ENCODE data around the gene VAV1.
"Not testable (repeated sequence)": the region's sequence is repeated elsewhere in the genome, so short reads cannot be mapped to it uniquely, and the experiment has no call there.

Gene VAV1

DNA sequence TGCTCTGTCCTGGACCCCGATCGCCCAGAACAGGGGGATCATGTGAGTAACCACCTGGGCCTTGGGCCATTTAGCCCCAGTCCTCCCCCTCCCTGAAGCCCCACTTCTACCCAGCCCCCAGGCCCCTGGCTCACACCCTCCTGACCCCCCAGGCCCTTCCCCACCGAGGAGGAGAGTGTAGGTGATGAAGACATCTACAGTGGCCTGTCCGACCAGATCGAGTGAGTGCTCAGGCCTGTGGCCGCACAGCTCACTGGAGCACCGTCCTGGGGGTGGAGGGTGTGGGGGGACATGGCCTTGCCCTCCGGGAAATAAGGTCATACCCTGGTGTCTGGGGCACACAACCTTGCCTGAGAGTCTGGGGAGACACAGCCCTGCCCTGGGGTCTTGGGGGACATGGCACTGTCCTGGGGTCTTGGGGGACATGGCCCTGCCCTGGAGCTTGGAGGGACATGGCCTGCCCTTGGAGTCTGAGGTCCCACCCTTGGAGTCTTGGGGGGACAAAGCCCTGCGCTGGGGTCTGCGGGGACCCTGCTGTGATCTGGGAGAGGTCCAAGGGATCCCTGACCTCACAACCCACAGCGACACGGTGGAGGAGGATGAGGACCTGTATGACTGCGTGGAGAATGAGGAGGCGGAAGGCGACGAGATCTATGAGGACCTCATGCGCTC is 49.3 kb downstream of the VAV1 start:
- no peak for DNase-seq

DNA sequence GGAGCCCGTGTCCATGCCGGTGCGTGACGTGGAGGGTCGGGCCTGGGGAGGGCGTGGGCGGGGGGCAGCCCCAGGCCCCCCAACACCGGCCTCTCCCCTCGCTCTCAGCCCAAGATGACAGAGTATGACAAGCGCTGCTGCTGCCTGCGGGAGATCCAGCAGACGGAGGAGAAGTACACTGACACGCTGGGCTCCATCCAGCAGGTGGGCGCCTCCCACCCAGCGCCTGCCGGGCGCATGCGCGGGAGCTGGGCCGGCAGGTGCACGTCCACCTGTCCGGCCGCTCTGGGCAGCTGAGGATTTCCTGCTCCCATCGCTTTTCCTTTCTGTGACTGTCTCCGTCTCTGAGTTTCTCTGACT is 49.8 kb downstream of the VAV1 start:
- DNase-seq, result no peak

DNA sequence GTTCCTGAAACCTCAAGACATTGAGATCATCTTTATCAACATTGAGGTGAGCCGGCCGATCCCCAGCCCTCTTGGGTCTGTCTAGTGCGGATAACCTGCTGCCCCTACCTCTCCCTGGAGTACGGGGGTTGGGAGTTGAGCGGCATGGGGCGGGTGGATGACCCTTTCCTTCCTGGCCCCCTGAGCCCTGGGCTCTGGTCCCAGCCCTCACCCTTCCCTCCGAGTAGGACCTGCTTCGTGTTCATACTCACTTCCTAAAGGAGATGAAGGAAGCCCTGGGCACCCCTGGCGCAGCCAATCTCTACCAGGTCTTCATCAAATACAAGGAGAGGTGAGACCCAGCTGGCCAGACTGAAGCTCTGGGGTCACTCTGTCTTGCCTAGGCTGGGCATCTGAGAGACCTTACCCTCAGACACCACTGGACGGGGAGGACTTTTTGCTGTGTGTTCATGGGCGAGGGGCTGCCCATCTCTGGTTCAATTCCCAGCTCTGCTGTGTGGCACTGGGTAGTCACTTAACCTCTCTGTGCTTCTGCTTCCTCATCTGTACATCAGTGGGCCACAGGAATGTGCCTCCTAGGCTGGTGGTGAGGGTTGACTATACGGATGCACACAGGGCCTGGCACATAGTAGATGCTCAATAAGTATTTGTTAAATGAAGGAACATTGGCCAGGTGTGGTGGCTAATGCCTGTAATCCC is 52.7 kb downstream of the VAV1 start:
- no peak for DNase-seq

DNA sequence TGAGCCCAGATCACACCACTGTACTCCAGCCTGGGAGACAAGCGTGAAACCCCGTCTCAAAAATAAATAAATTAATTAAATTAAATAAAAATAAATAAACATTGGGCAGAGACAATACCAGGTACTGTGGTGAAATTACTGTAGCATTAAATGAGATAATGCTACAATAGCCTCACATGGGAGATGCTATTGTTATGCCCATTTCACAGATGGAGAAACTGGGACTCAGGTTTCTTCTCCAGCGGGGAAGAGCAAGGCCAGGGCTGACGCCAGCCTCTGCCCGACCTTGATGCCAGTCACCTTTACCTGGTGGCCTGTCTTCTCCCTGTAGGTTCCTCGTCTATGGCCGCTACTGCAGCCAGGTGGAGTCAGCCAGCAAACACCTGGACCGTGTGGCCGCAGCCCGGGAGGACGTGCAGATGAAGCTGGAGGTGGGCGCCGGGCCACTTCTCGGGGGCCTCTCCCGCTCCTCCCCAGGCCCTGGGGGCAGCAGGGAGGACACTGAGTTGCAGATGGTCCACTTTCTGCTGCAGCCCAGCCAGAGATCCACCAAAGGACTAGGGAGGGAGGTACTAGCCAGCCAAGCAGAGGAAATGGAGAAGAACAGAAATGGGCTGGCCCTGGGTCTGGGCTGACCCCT is 53.9 kb downstream of the VAV1 start:
- no peak for DNase-seq

DNA sequence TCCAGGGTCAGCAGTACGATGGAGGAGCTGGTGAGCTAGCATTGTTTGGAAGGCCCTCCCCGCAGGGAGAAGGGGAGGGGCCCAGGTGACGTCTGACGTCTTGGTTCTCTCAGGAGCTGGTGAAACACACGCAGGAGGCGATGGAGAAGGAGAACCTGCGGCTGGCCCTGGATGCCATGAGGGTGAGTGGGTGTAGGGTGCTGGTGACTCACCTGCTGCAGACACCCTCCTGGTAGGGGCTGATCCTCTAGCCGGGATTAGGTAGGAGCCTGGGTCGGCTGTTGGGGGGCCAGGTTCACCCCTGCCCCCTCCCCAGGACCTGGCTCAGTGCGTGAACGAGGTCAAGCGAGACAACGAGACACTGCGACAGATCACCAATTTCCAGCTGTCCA is 55.8 kb downstream of the VAV1 start:
- no peak for DNase-seq

DNA sequence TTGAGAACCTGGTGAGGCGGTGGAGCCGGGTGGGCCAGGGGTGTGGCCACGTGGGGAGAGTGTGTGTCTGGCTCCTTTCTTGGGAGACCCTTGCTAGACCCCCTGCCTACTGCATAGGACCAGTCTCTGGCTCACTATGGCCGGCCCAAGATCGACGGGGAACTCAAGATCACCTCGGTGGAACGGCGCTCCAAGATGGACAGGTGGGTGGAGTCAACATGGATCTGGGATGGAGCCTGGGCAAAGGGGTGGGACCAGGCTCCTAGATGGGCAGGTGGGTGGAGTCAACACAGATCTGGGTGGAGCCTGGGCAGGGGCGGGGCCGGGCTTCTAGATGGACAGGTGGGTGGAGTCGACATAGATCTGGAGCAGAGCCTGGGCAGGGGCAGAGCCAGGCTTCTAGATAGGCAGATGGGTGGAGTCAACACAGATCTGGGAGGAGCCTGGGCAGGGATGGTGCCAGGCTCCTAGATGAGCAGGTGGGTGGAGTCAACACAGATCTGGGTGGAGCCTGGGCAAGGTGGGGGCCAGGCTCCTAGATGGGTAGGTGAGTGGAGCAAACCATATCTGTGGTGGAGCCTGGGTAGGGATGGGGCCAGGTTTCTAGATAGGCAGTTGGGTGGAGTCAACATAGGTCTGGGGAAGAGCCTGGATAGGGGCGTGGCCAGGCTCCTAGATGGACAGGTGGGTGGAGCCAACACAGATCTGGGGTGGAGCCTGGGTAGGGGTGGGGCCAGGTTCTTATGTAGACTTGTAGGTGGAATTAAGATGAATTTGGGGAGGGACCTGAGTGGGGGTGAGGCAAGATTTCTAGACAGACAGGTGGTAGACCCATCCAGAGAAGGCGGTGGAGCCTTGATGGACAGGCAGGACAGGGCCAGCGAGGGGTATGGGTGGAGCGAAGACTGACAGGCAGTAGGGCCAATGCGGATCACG is 56.5 kb downstream of the VAV1 start:
- DNase-seq, result no peak

DNA sequence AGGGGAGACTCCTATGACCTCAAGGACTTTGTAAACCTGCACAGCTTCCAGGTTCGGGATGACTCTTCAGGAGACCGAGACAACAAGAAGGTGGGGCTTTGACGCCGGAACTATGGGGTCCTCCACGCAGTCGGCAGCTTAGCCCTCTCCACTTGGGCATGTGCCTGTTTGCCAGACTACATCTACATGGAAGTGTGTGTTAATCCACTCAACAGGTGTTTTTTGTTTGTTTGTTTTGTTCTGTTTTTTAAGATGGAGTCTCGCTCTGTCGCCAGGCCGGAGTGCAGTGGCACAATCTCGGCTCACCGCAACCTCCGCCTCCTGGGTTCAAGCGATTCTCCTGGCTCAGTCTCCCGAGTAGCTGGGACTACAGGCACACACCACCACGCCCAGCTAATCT is 57.3 kb downstream of the VAV1 start:
- not testable (repeated sequence) for DNase-seq

DNA sequence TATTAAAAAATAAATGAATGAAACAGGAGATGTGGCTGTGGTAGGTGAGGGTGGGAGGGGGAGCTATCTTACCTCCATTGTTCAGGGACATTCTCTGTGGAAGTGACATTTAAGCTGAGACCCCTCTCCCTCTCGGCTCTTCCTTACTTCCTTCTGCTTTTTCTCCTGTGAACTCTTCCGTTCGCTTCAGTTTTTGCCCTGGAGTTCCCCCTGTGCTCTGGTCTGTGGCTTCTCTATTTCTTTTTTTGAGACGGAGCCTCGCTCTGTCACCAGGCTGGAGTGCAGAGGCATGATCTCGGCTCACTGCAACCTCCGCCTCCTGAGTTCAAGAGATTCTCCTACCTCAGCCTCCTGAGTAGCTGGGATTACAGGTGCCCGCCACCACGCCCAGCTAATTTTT is 58.6 kb downstream of the VAV1 start:
- DNase-seq, result not testable (repeated sequence)

DNA sequence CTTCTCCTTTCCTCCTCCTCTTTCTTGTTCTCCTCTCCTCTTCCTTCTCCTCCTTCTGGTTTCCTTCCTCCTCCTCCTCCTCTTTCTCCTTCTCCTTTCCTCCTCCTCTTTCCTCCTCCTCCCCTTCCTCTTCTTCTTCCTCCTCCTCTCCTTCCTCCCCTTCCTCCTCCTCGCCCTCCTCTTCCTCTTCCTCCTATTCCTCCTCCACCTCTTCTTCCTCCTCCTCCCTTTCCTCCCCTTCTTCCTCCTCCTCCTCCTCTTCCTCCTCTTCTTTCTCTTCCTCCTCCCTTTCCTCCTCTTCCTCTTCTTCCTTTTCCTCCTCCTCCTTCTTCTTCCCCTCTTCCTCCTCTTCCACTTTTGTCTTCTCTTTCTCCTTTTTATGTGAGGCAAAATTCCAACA is 59.9 kb downstream of the VAV1 start:
- DNase-seq, result no peak

DNA sequence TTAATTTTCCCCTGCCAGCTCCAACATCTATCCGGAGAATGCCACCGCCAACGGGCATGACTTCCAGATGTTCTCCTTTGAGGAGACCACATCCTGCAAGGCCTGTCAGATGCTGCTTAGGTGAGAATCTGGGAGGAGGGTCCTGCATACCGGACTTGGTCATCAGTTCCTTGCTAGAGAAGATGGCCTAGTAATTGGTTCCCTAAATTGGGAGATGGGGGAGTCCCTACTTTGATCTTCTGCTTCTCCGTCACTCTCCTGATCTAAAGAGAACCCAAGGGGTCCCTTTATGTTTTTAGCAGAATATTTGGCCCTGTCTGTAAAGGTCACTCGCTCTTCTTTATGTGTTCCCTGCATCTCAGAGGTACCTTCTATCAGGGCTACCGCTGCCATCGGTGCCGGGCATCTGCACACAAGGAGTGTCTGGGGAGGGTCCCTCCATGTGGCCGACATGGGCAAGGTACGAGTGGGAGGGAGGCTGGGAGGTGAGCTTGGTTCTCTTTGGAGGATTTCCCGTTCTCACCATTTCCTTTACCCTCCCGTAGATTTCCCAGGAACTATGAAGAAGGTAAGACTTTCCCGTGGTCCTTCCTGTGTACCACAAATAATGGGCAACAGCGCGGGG is 60.8 kb downstream of the VAV1 start:
- DNase-seq, result no peak

DNA sequence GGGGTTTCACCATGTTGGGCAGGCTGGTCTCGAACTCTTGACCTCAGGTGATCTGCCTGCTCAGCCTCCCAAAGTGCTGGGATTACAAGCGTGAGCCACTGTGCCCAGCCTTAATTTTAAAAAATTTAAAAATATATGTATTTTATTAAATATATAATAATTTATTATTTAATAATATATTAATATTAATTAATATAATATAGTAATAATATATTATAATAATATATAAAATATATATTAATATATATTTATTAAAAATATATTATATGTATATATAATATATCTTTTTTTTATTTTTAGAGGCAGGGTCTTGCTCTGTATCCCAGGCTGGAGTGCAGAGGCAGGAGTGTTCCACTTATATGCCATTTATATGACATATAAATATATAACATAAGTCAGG is 61.9 kb downstream of the VAV1 start:
- DNase-seq, result no peak

DNA sequence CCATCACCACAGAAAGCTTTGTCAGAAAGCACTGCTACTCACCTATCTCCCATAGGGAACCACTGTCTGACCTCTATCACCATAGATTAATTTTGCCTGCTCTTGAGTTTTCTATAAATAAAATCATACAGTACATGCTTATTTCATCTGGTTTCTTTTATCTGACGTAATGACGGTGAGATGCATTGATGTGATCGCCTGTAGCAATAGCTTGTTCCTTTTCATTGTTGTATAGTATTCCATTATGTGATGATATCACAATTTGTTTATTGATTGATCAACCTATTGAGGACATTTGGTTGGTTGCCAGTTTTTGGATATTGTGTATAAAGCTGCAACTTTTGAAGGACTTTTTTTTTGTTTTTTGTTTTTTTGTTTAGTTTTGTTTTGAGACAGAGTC is 63.0 kb downstream of the VAV1 start:
- DNase-seq, result no peak

DNA sequence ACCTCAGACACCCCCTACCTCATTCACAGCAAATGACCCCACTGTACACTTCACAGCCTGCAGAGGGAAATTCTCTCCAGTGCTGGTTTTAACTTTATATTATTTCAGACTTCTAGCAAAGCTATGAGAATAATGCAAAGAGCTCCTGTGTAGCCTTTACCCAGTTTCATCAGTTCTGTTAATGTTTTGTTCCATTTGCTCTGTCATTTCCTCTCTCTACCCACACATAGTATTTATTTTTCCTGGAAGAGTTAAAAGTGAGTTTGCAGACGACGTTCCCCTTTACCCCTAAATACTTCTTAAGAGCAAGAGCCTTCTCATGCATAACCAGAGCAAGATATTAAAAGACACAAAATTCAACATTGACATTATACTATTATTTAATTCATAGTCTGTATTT is 65.0 kb downstream of the VAV1 start:
- no peak for DNase-seq

DNA sequence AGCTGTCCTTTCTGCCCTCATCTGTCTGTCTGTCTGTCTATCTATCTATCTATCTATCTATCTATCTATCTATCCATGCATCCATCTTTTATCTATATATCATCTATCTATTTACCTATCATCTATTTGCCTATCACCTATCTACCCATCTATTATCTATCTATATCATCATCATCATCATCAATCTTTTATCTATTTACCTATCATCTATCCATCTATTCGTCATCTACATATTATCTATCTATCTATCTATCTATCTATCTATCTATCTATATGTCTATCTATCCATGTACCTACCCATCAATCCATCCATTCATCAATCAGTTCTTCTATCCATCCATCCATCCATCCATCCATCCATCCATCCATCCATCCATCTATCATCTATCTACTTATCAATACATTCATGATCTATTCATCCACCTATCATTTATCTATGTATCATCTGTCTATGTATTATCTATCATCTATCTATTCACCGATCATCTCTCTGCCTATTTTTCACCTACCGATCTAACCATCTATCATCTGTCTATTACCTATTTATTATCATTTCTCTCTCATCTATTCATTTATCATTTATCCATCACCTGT is 65.7 kb downstream of the VAV1 start:
- no peak for DNase-seq

DNA sequence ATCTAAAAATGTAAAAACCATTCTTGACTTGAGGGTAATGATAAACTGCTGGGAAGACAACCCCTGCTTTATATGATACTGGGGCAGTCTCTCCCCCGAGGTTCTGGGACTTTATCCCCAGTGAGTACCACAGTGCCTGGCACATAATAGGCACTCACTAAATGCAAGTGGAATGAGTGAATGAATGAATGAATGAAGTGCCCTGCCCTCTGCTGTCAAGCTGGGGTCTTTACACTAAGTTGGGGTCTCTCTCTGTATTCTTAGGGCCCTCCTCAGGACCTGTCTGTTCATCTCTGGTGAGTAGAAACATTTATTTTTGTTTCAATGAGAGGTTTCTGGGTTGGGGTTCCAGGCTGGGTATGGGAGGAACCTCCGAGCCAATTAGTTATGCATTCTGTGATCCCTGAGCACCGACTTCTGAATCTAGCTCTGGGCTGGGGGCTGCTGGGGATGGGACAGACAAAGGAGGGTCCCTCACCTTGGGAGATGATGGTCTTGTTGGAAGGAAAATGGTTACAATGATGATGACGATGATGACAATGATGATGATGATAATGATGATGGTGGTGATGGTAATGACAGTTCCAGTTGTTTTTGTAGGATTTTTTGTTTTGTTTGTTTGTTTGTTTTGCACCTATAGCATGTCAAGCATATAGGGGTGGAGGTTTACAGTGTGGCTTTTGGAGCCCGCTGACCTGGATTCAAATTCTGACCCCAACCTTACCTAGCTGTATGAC is 70.5 kb downstream of the VAV1 start:
- DNase-seq, result no peak

DNA sequence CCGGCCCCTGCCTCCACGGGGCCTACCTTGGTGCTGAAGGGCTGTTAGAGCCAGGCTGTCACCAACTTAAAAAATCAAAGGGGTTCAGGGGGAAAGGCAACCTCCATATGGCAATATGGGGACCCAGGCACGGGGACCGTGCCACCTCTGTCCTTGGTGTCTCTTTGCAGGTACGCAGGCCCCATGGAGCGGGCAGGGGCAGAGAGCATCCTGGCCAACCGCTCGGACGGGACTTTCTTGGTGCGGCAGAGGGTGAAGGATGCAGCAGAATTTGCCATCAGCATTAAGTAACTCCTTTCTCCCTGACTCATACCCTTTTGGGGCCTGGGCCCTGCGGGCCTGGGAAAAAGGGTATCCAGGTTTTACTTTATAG is 75.3 kb downstream of the VAV1 start:
- no peak for DNase-seq

DNA sequence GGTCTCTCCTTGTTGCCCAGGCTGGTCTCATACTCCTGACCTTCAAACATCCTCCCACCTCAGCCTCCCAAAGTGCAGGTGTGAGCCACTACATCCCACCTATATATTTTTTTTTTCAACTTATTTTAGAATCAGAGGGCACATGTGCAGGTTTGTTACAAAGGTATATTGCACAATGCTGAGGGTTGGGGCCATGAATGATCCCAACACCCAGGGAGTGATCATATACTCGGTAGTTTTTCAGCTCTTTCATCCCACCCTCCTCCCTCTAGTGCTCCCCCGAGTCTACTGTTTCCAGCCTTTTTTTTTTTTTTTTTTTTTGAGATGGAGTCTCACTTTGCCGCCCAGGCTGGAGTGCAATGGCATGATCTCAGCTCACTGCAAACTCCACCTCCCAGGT is 76.5 kb downstream of the VAV1 start:
- DNase-seq, result no peak

DNA sequence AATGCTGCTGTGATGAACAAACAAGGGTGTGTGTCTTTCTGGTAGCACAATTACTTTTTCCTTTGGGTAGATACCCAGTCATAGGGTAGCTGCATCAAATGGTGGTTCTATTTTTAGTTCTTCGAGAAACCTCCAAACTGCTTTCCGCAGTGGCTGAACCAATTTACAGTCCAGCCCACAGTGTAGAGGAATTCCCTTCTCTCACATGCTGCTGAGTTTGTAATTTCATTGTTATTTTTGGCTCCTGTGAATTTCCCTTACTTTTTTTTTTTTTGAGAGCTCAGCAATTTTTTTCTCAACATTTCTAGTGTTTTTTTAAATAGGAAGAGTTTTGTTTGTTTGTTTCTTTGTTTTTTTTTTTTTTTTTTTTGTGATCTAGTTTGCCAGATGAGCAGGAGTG is 77.4 kb downstream of the VAV1 start:
- DNase-seq, result no peak

DNA sequence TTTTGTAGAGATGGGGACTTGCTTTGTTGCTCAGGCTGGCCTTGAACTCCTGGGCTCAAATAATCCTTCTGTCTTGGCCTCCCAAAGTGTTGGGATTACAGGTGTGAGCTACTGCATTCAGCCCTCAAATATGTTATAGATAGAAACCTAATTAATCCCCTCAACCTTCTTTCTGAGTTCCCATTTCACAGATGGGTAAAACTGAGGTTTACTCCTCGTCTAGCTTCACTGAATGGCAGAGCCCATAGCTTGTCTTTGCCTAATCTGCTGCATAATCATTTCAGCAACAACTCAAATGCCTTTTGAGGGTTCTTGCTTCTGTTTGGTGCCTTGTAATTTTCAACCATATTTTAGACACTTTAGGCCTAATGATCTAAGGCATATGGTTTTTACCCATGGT is 78.9 kb downstream of the VAV1 start:
- no peak for DNase-seq

DNA sequence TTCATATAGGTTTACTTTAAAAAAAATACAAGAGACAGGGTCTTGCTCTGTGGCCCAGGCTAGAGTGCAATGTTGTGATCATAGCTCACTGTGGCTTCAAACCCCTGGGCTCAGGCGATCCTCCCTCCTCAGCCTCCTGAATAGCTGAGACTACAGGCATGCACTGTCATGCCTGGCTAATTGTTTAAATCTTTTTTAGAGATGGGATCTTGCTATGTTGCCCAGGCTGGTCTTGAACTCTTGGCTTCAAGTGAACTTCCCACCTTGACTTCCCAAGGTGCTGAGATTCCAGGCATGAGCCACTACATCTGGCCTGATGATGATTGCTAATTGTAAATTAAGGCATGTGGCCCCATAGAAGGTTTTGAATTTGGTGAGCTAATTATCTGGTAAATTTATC is 79.5 kb downstream of the VAV1 start:
- DNase-seq, result no peak

DNA sequence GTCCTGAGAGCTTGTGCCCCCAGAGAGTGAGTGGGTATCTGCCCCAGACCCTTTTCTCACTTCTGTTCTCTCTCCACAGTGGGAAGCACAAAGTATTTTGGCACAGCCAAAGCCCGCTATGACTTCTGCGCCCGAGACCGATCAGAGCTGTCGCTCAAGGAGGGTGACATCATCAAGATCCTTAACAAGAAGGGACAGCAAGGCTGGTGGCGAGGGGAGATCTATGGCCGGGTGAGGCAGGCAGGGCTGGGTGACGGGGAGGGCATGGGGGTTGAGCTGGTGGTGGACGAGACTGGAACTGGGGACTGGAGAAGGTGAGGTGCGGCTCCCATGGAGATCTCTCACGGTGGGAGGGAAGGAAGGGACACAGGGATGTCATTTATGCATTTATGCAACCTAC is 81.4 kb downstream of the VAV1 start:
- no peak for DNase-seq

DNA sequence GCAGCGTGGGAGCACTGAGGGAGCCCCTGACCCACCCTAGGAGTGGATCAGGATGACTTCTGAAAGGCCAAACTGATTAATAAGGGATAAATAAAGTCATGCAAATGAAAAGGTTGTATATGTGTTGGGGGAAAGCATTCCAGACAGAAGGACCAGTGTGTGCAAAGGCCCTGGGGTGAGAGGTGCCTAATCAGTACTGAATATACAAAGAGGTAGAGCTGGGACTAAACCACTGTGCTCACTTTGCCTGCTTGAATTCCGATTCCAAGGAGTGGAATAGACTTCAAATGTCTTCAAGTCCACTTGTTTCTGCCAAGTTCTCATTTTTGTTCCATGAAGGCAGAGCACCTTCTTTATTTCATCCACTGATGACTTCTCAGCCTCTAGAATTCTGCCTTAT is 82.2 kb downstream of the VAV1 start:
- DNase-seq, result no peak

Measured in left hindlimb (tissue), 1 donor.